HCT116 (cell line): Measurements from ENCODE around the gene RFPL3. TPM values are rescaled to one million over a fixed set of nuclear protein-coding genes. Genes with fewer than 3 reads are reported as not detected.

ENCODE experiments used
- ATAC-seq: fragments of 200-7000 bp; cut with Tn5 transposase; 2 replicates; pipeline ENCODE4 v1.9.1; 2020; ENCODE audit warnings: mild to moderate bottlenecking, moderate library complexity
- BruUV-seq: library from RNA; stranded (reverse); fragments of 400-500 nt; replicated peaks from 2 replicates; lab custom pipeline; 2021; lab: Mats Ljungman, UMichigan
- CTCF ChIA-PET: fragments of 300-600 bp; sonication (Branson Sonifier 250); formaldehyde crosslinking; loops from one replicate; lab custom pipeline; 2021; ENCODE audit warnings: antibody characterized with exemption; lab: Charles Lee
- POLR2A ChIA-PET: fragments of 300-600, 350-600 bp; sonication (Branson Sonifier 250); formaldehyde crosslinking; loops from one replicate; lab custom pipeline; 2021; ENCODE audit warnings: antibody characterized with exemption; lab: Charles Lee
- RAD21 ChIA-PET, 2 experiments: fragments of 300-600 bp; sonication (Branson Sonifier 250); formaldehyde crosslinking; loops; one replicate each; lab custom pipeline; 2023; ENCODE audit warnings: low total read pairs in 2 of 2; ENCODE audit not compliant: uncharacterized antibody in 2 of 2, unreplicated experiment in 2 of 2, low non-redundant PET in 1 of 2; lab: Charles Lee
- DNase-seq: peaks from one replicate; pipeline ENCODE4 v3.0.0-alpha.2; 2010; ENCODE audit warnings: low read depth, low spot score
- H2AFZ ChIP-seq: fragments of 200-600 bp; shearing (Covaris generic), sonication (generic); 2 replicates; pipeline ENCODE4 v1.6.1; 2017; ENCODE audit warnings: low read depth, mixed run types, mixed read lengths, antibody characterized with exemption, low read length; ENCODE audit not compliant: poor library complexity, severe bottlenecking
- H3K27ac ChIP-seq: 2 replicates; pipeline ENCODE4 v1.5.1; 2012; ENCODE audit warnings: low read depth, low read length
- H3K27me3 ChIP-seq: fragments of 200-600 bp; sonication (generic); 2 replicates; pipeline ENCODE4 v1.6.1; 2016; ENCODE audit warnings: mixed run types, low read length, mixed read lengths; ENCODE audit not compliant: insufficient read depth
- H3K36me3 ChIP-seq, 2 experiments: fragments of 200-500 bp in 1 of 2; fragments of 200-600 bp in 1 of 2; sonication (Bioruptor generic) in 1 of 2; sonication (generic) in 1 of 2; 2 replicates each; pipeline versions ENCODE4 v1.5.1 to v1.6.1; 2014 to 2016; ENCODE audit warnings: low read length in 2 of 2, inconsistent platforms in 1 of 2, mixed read lengths in 1 of 2, mixed run types in 1 of 2; ENCODE audit not compliant: insufficient read depth in 2 of 2, control insufficient read depth in 1 of 2
- H3K4me1 ChIP-seq, 2 experiments: fragments of 200-600 bp in 1 of 2; sonication (generic) in 1 of 2; 2 replicates each; pipeline versions ENCODE4 v1.5.1 to v1.6.1; 2012 to 2017; ENCODE audit warnings: low read length in 2 of 2, inconsistent platforms in 1 of 2, mild to moderate bottlenecking in 1 of 2, mixed read lengths in 1 of 2, mixed run types in 1 of 2, moderate library complexity in 1 of 2; ENCODE audit not compliant: insufficient read depth in 2 of 2, control insufficient read depth in 1 of 2
- H3K4me2 ChIP-seq: fragments of 200-600 bp; sonication (generic); 2 replicates; pipeline ENCODE4 v1.6.1; 2017; ENCODE audit warnings: mixed run types, low read length, mixed read lengths
- H3K4me3 ChIP-seq, 2 experiments: fragments of 200-600 bp in 1 of 2; sonication (generic) in 1 of 2; replicated peaks in 1 of 2; 2 replicates each; pipeline ENCODE4 v1.5.1; 2011 to 2016; ENCODE audit warnings: low read length in 2 of 2, control low read depth in 1 of 2, low read depth in 1 of 2, mild to moderate bottlenecking in 1 of 2, mixed read lengths in 1 of 2, mixed run types in 1 of 2
- H3K79me2 ChIP-seq: fragments of 200-600 bp; sonication (generic); 2 replicates; pipeline ENCODE4 v1.6.1; 2017; ENCODE audit warnings: mild to moderate bottlenecking, mixed run types, low read length, moderate library complexity, mixed read lengths; ENCODE audit not compliant: insufficient read depth
- H3K9ac ChIP-seq: fragments of 200-600 bp; sonication (generic); 2 replicates; pipeline ENCODE4 v1.6.1; 2016; ENCODE audit warnings: low read length, mixed read lengths
- H3K9me2 ChIP-seq: fragments of 200-600 bp; sonication (generic), shearing (Covaris generic); 2 replicates; pipeline ENCODE4 v1.6.1; 2017; ENCODE audit warnings: mixed run types, mild to moderate bottlenecking, moderate library complexity; ENCODE audit not compliant: insufficient read depth
- H3K9me3 ChIP-seq, 2 experiments: fragments of 200-500 bp in 1 of 2; fragments of 200-600 bp in 1 of 2; sonication (Bioruptor generic) in 1 of 2; sonication (generic) in 1 of 2; 2 replicates each; pipeline ENCODE4 v1.6.1; 2014 to 2017; ENCODE audit warnings: low read length in 2 of 2, mixed read lengths in 2 of 2, inconsistent platforms in 1 of 2, low read depth in 1 of 2, mild to moderate bottlenecking in 1 of 2, mixed run types in 1 of 2, moderate library complexity in 1 of 2; ENCODE audit not compliant: control insufficient read depth in 1 of 2, insufficient read depth in 1 of 2
- H4K20me1 ChIP-seq: fragments of 200-600 bp; sonication (generic), shearing (Covaris generic); 2 replicates; pipeline ENCODE4 v1.6.1; 2017; ENCODE audit warnings: mixed run types, mild to moderate bottlenecking, moderate library complexity; ENCODE audit not compliant: insufficient read depth
- CBX3 ChIP-seq: IDR thresholded peaks from 2 replicates; pipeline ENCODE4 v1.6.1; 2012; ENCODE audit warnings: low read depth
- ELF1 ChIP-seq: IDR thresholded peaks from 2 replicates; pipeline ENCODE4 v1.6.1; 2012; ENCODE audit warnings: low read depth, borderline replicate concordance
- EZH2 ChIP-seq: fragments of 200-600 bp; sonication (generic); IDR thresholded peaks from 2 replicates; pipeline ENCODE4 v1.6.1; 2017; ENCODE audit warnings: antibody characterized with exemption, mixed run types
- JUND ChIP-seq: IDR thresholded peaks from 2 replicates; pipeline ENCODE4 v1.6.1; 2012
- POLR2A ChIP-seq: IDR thresholded peaks from 2 replicates; pipeline ENCODE4 v1.7.0; 2011; ENCODE audit warnings: borderline replicate concordance; ENCODE audit not compliant: insufficient read depth, insufficient read length; ENCODE audit errors: extremely low read depth
- TCF7L2 ChIP-seq: IDR thresholded peaks from 2 replicates; pipeline ENCODE4 v1.7.0; 2011; ENCODE audit warnings: borderline replicate concordance, inconsistent platforms; ENCODE audit not compliant: insufficient read depth, insufficient read length; ENCODE audit errors: extremely low read depth
- ZFX ChIP-seq: fragments of 450-650 bp; IDR thresholded peaks from 2 replicates; pipeline ENCODE4 v1.6.1; 2017
- intact Hi-C: fragments of 100-400 bp; cut with micrococcal nuclease; formaldehyde crosslinking; loops from 2 replicates; pipeline ENCODE4 v1.10.0; 2022
- total RNA-seq: library from RNA; stranded (reverse); gene quantifications from one replicate; pipeline ENCODE4 v1.2.1, GENCODE V29; 2021; ENCODE audit not compliant: unreplicated experiment
- TF ChIP-seq, protein P1 (sequence below): IDR thresholded peaks from 2 replicates; pipeline ENCODE4 v1.6.1; 2012; ENCODE audit warnings: low read depth
- TF ChIP-seq, protein P2 (sequence below), 3 experiments: fragments of 200-600 bp in 1 of 3; sonication (generic) in 1 of 3; IDR thresholded peaks in 2 of 3; conservative IDR thresholded peaks in 1 of 3; 2 replicates each; pipeline ENCODE4 v1.5.1; 2012 to 2017; ENCODE audit warnings: low read depth in 2 of 3, low read length in 2 of 3, antibody characterized with exemption in 1 of 3, borderline replicate concordance in 1 of 3, control low read depth in 1 of 3, mild to moderate bottlenecking in 1 of 3, mixed read lengths in 1 of 3, mixed run types in 1 of 3, moderate library complexity in 1 of 3; ENCODE audit not compliant: insufficient read depth in 1 of 3

Gene RFPL3
- total RNA-seq, 1 experiment from 2014 or later, result not detected

DNA sequence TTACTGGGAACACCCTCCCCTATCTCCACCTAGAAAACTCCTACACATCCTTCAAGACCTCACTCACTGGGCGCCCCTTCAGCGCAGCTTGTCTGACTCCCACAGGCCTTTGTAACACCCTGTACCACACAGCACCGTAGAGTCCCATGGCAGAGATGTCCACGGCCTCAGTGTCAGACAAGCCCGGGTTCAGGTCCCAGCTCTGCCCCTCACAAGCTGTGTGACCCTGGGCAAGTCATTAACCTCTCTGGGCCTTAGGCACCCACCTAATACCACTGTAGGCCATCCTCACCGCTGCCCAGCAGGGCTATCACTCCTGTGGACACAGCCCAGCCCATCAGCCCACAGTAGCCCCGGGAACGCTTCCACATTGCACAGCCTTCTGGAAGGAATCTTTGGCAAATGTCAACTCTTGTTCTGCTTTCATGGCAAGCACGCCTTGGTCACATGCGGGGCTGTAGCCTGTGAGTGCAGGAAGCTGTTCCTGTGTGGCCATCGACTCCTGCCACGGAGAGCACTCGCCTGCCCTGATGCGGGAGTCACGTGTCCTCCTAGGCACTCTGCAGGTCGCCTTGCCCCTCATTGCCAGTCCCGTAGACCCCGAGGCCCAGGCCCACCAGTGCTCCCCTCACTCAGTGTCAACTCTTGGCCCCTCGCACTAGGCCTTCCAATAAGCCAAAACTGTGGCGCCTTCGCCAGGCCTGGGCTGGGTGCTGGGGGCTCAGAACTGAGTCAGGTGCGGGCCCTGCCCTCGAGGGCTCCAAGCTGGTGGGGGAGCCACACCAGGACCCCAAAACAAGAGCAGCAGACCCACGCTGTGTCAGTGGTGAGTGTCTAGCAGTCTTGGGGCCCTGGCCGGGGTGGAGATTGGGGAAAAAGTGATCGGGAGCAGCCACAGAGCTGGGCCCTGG, 32.9 kb upstream of the RFPL3 start:
- Histone ChIP-seq H3K27me3 (no peaks in the 10 kb centered on the region), H3K4me3 (no peak overlapping the region), H3K9ac (no peak overlapping the region), H3K79me2 (no peaks in the 10 kb centered on the region), H3K9me2 (no peaks in the 10 kb centered on the region), H3K9me3 (no peaks in the 10 kb centered on the region), H3K27ac (no peak overlapping the region), H2AFZ (no peak overlapping the region), H3K4me1 (no peaks in the 10 kb centered on the region), H3K4me2 (no peak overlapping the region), H3K36me3 (no peaks in the 10 kb centered on the region), H4K20me1 (no peaks in the 10 kb centered on the region)
- no TSS peak for BruUV-seq
- TF ChIP-seq ELF1 (no peak), TCF7L2 (no peak), JUND (no peak), CBX3 (no peak), ZFX (no peak), POLR2A (no peak), EZH2 (no peak)
- TF ChIP-seq, protein P1, sequence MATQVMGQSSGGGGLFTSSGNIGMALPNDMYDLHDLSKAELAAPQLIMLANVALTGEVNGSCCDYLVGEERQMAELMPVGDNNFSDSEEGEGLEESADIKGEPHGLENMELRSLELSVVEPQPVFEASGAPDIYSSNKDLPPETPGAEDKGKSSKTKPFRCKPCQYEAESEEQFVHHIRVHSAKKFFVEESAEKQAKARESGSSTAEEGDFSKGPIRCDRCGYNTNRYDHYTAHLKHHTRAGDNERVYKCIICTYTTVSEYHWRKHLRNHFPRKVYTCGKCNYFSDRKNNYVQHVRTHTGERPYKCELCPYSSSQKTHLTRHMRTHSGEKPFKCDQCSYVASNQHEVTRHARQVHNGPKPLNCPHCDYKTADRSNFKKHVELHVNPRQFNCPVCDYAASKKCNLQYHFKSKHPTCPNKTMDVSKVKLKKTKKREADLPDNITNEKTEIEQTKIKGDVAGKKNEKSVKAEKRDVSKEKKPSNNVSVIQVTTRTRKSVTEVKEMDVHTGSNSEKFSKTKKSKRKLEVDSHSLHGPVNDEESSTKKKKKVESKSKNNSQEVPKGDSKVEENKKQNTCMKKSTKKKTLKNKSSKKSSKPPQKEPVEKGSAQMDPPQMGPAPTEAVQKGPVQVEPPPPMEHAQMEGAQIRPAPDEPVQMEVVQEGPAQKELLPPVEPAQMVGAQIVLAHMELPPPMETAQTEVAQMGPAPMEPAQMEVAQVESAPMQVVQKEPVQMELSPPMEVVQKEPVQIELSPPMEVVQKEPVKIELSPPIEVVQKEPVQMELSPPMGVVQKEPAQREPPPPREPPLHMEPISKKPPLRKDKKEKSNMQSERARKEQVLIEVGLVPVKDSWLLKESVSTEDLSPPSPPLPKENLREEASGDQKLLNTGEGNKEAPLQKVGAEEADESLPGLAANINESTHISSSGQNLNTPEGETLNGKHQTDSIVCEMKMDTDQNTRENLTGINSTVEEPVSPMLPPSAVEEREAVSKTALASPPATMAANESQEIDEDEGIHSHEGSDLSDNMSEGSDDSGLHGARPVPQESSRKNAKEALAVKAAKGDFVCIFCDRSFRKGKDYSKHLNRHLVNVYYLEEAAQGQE, result no peak
- TF ChIP-seq, protein P2, sequence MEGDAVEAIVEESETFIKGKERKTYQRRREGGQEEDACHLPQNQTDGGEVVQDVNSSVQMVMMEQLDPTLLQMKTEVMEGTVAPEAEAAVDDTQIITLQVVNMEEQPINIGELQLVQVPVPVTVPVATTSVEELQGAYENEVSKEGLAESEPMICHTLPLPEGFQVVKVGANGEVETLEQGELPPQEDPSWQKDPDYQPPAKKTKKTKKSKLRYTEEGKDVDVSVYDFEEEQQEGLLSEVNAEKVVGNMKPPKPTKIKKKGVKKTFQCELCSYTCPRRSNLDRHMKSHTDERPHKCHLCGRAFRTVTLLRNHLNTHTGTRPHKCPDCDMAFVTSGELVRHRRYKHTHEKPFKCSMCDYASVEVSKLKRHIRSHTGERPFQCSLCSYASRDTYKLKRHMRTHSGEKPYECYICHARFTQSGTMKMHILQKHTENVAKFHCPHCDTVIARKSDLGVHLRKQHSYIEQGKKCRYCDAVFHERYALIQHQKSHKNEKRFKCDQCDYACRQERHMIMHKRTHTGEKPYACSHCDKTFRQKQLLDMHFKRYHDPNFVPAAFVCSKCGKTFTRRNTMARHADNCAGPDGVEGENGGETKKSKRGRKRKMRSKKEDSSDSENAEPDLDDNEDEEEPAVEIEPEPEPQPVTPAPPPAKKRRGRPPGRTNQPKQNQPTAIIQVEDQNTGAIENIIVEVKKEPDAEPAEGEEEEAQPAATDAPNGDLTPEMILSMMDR (IDR thresholded peaks at IDR 0.05 in 2 of 3, conservative IDR thresholded peaks at IDR 0.05 in 1 of 3; ENCODE audit: borderline replicate concordance in 1 of 3, insufficient read depth in 1 of 3, low read depth in 2 of 3, low read length in 2 of 3), result no peak
- intact Hi-C loops, result no loop called here
- RAD21 ChIA-PET, result no interaction called here
- POLR2A ChIA-PET, result no interaction called here
- ATAC-seq, result no peak
- no peak for DNase-seq
- CTCF ChIA-PET, result no interaction called here
